Large intestine (tissue), 3 donors: ENCODE data around the gene ODF2. TPM values are rescaled to one million over a fixed set of nuclear protein-coding genes. Genes with fewer than 3 reads are reported as not detected.
"Not testable (repeated sequence)": the region's sequence is repeated elsewhere in the genome, so short reads cannot be mapped to it uniquely, and the experiment has no call there.

ENCODE experiments used
- DNase-seq, 2 donors: peaks; one replicate each; pipeline versions ENCODE4 v3.0.0 to v3.0.0-alpha.2; 2013
- H3K27ac ChIP-seq: one replicate; pipeline ENCODE4 v1.5.1; 2013; ENCODE audit warnings: low read length
- H3K27me3 ChIP-seq: 2 replicates; pipeline ENCODE4 v1.6.1; 2013; ENCODE audit warnings: low read length; ENCODE audit not compliant: control insufficient read depth, insufficient read depth
- H3K36me3 ChIP-seq: 2 replicates; pipeline ENCODE4 v1.6.1; 2013; ENCODE audit warnings: low read length; ENCODE audit not compliant: control insufficient read depth, insufficient read depth
- H3K4me1 ChIP-seq: one replicate; pipeline ENCODE4 v1.6.1; 2013; ENCODE audit warnings: low read length; ENCODE audit not compliant: control insufficient read depth, insufficient read depth
- H3K4me3 ChIP-seq: one replicate; pipeline ENCODE4 v1.5.1; 2013; ENCODE audit warnings: low read length
- H3K9me3 ChIP-seq: one replicate; pipeline ENCODE4 v1.6.1; 2013; ENCODE audit warnings: mild to moderate bottlenecking, low read depth, low read length, moderate library complexity; ENCODE audit not compliant: control insufficient read depth
- WGBS: methylation state at CpG from one replicate; pipeline ENCODE4 v1.1.5; 2013; ENCODE audit warnings: low lambda C conversion rate; ENCODE audit not compliant: insufficient coverage; 5-methylcytosine and 5-hydroxymethylcytosine counted together
- polyA plus RNA-seq: library from polyadenylated mRNA; unstranded; fragments of 120-200 nt; gene quantifications from one replicate; pipeline ENCODE4 v1.2.1, GENCODE V29; 2013

The ODF2 gene
- polyA plus RNA-seq, 1 donor: 27.1 TPM

DNA sequence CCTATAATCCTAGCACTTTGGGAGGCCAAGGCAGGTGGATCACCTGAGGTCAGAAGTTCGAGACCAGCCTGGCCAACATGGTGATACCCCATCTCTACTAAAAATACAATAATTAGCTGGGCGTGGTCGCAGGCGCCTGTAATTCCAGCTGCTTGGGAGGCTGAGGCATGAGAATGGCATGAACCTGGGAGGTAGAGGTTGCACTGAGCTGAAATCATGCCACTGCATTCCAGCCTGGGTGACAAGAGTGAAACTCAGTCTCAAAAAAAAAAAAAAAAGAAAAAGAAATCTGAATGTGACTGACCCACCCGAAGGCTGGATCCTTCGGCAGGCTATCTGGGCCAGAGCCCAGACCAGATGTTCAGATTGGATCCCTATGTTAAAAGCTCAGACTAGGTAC lies 32.5 kb upstream of the ODF2 start:
- H3K4me3 ChIP-seq, H3K36me3 ChIP-seq, H3K27ac ChIP-seq, H3K9me3 ChIP-seq, DNase-seq: not testable (repeated sequence)
- Histone ChIP-seq H3K27me3 (peaks cover 16% of the 10 kb centered on the region), H3K4me1 (peaks cover 19% of the 10 kb centered on the region)
- no CpG with 5 or more reads among the region's 6 CpGs for WGBS

DNA sequence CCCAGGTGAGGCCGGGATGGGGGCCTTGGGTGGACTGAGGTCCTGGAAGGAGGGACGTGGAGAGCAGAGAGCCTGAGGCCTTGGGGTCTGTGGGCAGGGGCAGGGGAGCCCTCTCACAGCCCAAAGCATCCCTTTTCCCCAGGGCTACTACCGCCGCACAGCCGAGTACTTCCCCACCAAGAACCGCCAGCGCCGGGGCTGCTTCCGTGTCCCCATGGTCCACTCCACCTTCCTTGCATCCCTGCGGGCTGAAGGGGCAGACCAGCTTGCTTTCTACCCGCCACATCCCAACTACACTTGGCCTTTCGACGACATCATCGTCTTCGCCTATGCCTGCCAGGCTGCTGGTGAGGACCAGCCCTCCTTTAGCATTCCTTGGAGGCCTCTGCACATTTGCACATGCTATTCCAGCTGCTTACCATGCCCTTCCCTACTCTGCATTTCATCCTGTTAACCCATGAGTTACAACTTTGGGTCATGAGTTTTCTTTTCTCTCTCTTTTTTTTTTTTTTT lies 31.5 kb upstream of the ODF2 start:
- Histone ChIP-seq H3K27me3 (peaks cover 9% of the 10 kb centered on the region), H3K36me3 (no peaks in the 10 kb centered on the region), H3K9me3 (no peaks in the 10 kb centered on the region), H3K4me3 (no peak overlapping the region), H3K27ac (no peak overlapping the region), H3K4me1 (peaks cover 13% of the 10 kb centered on the region)
- 100% methylated on average over 1 of the region's 15 CpGs for WGBS
- no peak for DNase-seq

DNA sequence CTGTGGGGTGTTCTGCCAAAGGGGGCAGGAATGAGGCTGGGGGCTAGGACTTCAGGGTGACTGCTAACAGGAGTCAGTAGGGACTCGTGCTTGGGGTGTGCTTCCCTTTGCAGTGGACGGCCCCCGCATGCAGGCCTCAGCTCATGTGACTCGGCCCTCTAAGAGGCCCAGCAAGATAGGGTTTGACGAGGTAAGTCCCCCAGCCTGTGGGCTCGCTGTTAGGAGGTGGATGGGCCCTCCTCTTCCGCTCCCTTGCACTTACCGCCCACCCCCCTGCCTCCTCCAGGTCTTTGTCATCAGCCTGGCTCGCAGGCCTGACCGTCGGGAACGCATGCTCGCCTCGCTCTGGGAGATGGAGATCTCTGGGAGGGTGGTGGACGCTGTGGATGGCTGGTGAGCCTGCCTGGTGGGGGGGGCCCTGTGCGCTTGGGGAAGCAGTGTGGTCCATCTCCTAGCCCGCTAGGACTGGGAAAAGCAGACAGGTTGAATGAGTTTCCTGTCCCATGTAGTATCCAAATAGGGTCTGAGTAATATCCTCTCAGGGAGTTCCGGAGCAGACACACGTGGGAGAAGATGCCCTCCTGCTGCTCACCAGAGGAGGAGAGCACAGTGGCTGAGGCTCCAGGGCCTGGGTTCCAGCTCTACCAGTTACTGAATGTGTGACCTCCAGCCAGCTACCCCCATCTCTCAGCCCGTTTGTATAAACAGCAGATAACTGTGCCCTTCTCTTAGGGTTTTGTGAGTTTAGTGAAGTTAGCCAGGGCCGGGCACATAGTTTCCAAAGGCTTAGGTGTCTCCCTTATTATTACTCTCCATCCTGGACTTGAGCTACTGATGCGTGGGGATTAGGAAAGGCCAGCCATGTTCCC lies 26.9 kb upstream of the ODF2 start:
- Histone ChIP-seq H3K27ac (no peak overlapping the region), H3K27me3 (no peaks in the 10 kb centered on the region), H3K4me3 (no peak overlapping the region), H3K4me1 (no peaks in the 10 kb centered on the region), H3K36me3 (no peaks in the 10 kb centered on the region), H3K9me3 (no peaks in the 10 kb centered on the region)
- no CpG with 5 or more reads among the region's 22 CpGs for WGBS
- no peak for DNase-seq

DNA sequence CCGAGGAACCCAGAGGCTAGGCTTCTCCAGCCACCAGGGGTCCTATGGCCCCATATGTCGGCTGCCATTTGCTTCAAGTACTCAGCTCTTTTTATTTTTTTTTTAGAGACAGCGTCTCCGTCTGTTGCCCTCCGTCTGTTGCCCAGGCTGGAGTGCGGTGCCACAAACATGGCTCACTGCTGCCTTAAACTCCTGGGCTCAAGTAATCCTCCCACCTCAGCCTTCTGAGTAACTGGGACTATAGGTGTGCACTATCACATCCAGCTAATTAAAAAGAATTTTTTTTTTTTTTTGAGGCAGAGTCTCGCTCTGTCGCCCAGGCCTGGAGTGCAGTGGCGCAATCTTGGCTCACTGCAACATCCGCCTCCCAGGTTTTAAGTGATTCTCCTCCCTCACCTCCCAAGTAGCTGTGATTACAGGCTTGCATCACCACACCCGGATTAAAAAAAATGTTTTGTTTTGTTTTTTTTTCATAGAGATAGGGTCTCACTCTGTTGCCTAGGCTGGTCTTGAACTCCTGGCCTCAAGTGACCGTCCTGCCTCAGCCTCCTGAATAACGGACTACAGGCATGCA lies 26.2 kb upstream of the ODF2 start:
- DNase-seq: no peak
- WGBS: 80% methylated on average over 2 of the region's 13 CpGs
- H3K9me3 ChIP-seq: no peaks in the 10 kb centered on the region
- H3K4me1 ChIP-seq: no peaks in the 10 kb centered on the region
- H3K27me3 ChIP-seq: no peaks in the 10 kb centered on the region
- no peaks in the 10 kb centered on the region for H3K36me3 ChIP-seq
- no peak overlapping the region for H3K4me3 ChIP-seq
- no peak overlapping the region for H3K27ac ChIP-seq

DNA sequence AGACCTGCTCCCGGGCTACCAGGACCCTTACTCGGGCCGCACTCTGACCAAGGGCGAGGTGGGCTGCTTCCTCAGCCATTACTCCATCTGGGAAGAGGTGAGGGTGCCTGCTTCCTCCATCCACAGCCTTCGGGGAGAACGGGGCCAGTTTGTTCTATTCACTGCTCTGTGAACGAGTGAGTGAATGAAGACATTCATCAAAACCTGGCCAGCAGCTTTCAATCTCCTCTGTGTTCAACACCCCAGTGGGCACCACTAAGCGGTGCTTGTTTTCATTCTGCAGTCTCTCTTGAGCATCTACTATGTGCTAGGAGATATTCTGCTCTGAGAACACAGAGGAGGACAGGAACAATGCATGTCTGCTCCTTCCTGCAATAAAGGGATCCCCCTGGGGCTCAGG lies 24.6 kb upstream of the ODF2 start:
- no peaks in the 10 kb centered on the region for H3K36me3 ChIP-seq
- H3K4me3 ChIP-seq: no peak overlapping the region
- WGBS: no CpG with 5 or more reads among the region's 8 CpGs
- H3K4me1 ChIP-seq: no peaks in the 10 kb centered on the region
- H3K9me3 ChIP-seq: no peaks in the 10 kb centered on the region
- H3K27ac ChIP-seq: no peak overlapping the region
- no peak for DNase-seq
- no peaks in the 10 kb centered on the region for H3K27me3 ChIP-seq

DNA sequence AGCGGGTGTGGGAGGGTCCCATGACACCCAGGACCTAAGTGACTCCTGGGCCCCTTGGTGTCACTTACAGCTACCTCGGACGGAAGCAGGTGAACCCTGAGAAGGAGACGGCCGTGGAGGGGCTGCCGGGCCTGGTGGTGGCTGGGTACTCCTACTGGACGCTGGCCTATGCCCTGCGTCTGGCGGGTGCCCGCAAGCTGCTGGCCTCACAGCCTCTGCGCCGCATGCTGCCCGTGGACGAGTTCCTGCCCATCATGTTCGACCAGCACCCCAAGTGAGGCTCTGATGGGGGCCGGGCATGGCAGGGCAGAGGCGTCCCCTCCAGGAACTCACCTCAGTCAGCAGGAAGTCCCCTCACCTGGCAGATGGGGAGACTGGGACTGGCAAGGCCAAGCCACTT lies 21.5 kb upstream of the ODF2 start:
- no peaks in the 10 kb centered on the region for H3K4me1 ChIP-seq
- no peak for DNase-seq
- peaks cover 3% of the 10 kb centered on the region for H3K36me3 ChIP-seq
- no peak overlapping the region for H3K4me3 ChIP-seq
- no peaks in the 10 kb centered on the region for H3K9me3 ChIP-seq
- no peak overlapping the region for H3K27ac ChIP-seq
- H3K27me3 ChIP-seq: no peaks in the 10 kb centered on the region
- WGBS: no CpG with 5 or more reads among the region's 17 CpGs

DNA sequence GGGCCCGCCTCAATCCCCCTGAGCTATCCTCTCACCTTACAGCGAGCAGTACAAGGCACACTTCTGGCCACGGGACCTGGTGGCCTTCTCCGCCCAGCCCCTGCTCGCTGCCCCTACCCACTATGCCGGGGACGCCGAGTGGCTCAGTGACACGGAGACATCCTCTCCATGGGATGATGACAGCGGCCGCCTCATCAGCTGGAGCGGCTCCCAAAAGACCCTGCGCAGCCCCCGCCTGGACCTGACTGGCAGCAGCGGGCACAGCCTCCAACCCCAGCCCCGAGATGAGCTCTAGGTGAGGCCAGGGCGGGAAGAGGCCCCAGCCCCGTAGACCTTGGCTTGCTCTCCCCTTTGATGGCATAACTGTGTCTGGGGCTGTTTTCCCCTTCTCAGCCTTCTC lies 20.2 kb upstream of the ODF2 start:
- WGBS: no CpG with 5 or more reads among the region's 18 CpGs
- DNase-seq: no peak
- Histone ChIP-seq H3K9me3 (no peaks in the 10 kb centered on the region), H3K27me3 (no peaks in the 10 kb centered on the region), H3K4me3 (no peak overlapping the region), H3K27ac (no peak overlapping the region), H3K4me1 (no peaks in the 10 kb centered on the region), H3K36me3 (peaks cover 3% of the 10 kb centered on the region)

DNA sequence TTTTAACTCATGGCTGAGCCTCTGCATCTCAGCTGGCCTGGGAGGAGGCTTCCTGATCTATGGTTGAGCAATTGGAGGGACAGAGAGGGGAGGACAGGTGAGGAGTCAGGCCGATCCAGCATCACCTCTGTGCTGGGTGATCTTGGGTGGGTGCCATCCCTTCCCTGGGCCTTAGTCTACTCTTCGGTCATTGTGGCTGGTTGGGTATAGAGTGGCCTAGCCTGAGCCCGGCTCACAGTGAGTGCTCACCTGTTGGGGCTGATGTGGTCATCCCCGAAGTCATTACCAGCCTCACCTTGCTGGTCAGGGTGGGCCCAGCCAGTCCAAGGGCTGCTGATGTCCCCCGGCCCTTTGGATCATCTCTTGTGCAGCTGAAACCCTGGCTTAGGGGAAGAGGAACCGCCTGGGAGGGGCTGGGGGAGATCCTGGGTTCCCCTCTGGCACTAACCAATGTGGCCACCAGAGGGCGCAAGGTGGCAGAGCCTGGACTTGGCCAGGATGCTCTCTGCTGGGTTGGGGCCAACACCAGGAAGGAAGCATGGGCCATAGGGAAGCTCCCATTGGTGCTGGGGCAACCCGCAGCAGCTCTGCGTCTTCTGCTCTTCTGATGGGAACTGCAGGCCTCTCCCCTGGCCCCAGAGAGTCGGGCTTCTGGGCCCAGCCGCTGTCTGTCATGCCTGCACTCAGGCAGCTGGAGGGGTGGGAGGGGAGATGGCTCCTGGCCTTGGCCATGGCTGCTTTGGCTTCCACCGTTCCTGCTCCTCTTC lies 17.3 kb upstream of the ODF2 start:
- Histone ChIP-seq H3K4me3 (no peak overlapping the region), H3K27me3 (no peaks in the 10 kb centered on the region), H3K4me1 (no peaks in the 10 kb centered on the region), H3K36me3 (peaks cover 3% of the 10 kb centered on the region), H3K27ac (no peak overlapping the region), H3K9me3 (no peaks in the 10 kb centered on the region)
- WGBS: no CpG with 5 or more reads among the region's 12 CpGs
- DNase-seq: peak; percentile 59 to 65

DNA sequence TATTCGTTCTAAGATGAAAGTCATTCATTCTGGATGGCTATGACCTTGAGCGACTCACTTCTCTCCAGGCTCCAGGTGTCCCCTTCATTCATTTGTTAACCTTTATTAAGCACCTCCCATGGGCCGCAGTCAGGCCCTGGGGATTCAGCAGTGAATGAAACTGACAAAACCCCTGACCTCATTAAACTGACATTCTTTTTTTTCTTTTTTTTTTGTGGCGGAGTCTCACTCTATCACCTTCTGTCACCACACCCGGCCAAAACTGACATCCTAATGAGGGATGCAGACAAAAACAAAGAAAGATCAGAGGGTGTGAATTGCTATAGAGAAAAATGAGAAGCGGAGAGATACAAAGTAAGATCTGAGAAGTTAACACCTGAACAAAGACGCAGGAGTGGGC lies 16.5 kb upstream of the ODF2 start:
- WGBS: 94% methylated on average over 3 of the region's 7 CpGs
- H3K36me3 ChIP-seq: peaks cover 3% of the 10 kb centered on the region
- no peaks in the 10 kb centered on the region for H3K4me1 ChIP-seq
- H3K9me3 ChIP-seq: no peaks in the 10 kb centered on the region
- no peak overlapping the region for H3K4me3 ChIP-seq
- H3K27ac ChIP-seq: no peak overlapping the region
- no peak for DNase-seq
- no peaks in the 10 kb centered on the region for H3K27me3 ChIP-seq

DNA sequence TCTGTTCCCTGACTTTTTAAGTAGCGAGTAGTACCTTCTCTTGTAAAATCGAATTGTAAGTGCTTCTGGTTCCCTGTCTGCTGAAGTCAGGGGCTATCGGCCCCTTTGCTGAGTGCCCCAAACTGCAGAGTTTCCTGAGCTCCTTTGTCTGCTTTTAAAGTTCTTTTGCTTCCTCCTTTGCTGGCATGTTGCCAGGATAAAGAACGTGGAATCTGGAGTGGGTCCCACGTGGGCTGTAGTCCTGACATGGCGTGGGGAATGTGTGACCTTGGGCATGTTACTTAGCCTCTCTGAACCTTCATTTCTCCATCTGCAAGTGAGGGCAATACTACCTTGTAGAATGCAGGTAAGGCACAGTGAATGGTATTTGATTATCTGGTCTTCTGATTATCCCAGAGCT lies 13.7 kb upstream of the ODF2 start:
- no peak overlapping the region for H3K27ac ChIP-seq
- H3K27me3 ChIP-seq: no peaks in the 10 kb centered on the region
- no peaks in the 10 kb centered on the region for H3K9me3 ChIP-seq
- H3K36me3 ChIP-seq: no peaks in the 10 kb centered on the region
- H3K4me3 ChIP-seq: no peak overlapping the region
- no peaks in the 10 kb centered on the region for H3K4me1 ChIP-seq
- no peak for DNase-seq
- 20% methylated on average over 1 of the region's 6 CpGs for WGBS
